PFSK-1 (cell line): ENCODE results near the gene PCDHB6.

Experiments
- POLR2AphosphoS5 ChIP-seq: IDR thresholded peaks from 2 replicates; pipeline ENCODE4 v1.6.1; 2012; ENCODE audit warnings: low read depth, mild to moderate bottlenecking, control low read depth, low read length, moderate library complexity
- SIN3A ChIP-seq: IDR thresholded peaks from 2 replicates; pipeline ENCODE4 v1.6.1; 2012; ENCODE audit warnings: mild to moderate bottlenecking, low read length, moderate library complexity, borderline replicate concordance; ENCODE audit not compliant: insufficient read depth
- TF ChIP-seq, protein P1 (sequence below), 2 experiments: IDR thresholded peaks; 2 replicates each; pipeline versions ENCODE4 v1.6.1 to v1.8.0; 2011 to 2012; ENCODE audit warnings: low read depth in 2 of 2, low read length in 2 of 2, control low read depth in 1 of 2, inconsistent platforms in 1 of 2, mild to moderate bottlenecking in 1 of 2, moderate library complexity in 1 of 2; ENCODE audit not compliant: insufficient read depth in 1 of 2

DNA sequence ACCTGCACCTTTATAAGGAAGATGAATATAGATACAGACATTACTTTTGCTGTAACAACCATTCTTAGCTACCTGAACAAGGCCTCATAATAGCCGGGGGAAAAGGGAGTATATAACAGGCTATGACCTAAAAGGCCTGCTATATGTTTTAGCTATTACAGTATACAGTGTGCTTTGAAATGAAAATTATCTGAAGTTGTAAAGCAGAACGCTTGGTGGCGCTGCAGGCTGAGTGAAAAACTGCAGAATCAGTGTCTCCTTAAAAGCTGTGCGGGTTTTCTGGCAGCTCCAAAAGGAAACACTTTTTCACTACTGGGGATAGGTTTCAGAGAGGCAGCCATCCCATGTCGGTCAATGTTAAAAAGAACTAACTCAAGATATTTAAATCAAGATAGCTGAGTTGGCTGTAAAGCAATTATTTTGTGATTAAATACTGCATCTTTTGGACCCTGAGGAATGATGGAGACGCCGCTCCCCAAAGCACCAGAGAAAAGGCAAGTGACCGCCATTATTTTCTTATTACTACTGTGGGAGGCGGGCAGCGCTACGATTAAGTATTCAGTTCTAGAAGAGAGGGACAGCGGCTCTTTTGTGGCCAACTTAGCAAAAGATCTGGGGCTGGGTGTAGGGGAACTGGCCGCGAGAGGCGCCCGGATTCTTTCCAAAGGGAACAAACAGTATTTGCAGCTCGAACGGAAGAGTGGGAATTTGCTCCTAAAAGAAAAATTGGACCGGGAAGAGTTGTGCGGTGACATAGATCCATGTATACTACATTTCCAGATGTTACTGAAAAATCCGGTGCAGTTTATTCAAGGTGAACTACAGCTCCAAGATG, 5.9 kb downstream of the PCDHB6 start:
- TF ChIP-seq POLR2AphosphoS5 (no peak), SIN3A (no peak)
- TF ChIP-seq, protein P1, sequence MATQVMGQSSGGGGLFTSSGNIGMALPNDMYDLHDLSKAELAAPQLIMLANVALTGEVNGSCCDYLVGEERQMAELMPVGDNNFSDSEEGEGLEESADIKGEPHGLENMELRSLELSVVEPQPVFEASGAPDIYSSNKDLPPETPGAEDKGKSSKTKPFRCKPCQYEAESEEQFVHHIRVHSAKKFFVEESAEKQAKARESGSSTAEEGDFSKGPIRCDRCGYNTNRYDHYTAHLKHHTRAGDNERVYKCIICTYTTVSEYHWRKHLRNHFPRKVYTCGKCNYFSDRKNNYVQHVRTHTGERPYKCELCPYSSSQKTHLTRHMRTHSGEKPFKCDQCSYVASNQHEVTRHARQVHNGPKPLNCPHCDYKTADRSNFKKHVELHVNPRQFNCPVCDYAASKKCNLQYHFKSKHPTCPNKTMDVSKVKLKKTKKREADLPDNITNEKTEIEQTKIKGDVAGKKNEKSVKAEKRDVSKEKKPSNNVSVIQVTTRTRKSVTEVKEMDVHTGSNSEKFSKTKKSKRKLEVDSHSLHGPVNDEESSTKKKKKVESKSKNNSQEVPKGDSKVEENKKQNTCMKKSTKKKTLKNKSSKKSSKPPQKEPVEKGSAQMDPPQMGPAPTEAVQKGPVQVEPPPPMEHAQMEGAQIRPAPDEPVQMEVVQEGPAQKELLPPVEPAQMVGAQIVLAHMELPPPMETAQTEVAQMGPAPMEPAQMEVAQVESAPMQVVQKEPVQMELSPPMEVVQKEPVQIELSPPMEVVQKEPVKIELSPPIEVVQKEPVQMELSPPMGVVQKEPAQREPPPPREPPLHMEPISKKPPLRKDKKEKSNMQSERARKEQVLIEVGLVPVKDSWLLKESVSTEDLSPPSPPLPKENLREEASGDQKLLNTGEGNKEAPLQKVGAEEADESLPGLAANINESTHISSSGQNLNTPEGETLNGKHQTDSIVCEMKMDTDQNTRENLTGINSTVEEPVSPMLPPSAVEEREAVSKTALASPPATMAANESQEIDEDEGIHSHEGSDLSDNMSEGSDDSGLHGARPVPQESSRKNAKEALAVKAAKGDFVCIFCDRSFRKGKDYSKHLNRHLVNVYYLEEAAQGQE (IDR thresholded peaks at IDR 0.05; ENCODE audit: insufficient read depth in 1 of 2, low read depth in 2 of 2, low read length in 2 of 2) = no peak
